Keratinocyte (primary cell): ENCODE data around the gene KLF11. TPM values are rescaled to one million over a fixed set of nuclear protein-coding genes. Genes with fewer than 3 reads are reported as not detected.
A peak's percentile ranks its signal among the peaks of the same experiment; 100 is the strongest.

Experiments
- DNase-seq: peaks from one replicate; pipeline ENCODE4 v3.0.0-alpha.2; 2011; ENCODE audit warnings: low read depth, missing footprints, low spot score
- FAIRE-seq: peaks from 2 replicates; lab custom pipeline; 2011; peaks lifted over from hg19 to GRCh38; lab: Jason Lieb, UNC
- H2AFZ ChIP-seq: 2 replicates; pipeline ENCODE4 v1.6.0; 2012; ENCODE audit warnings: low read length, control low read depth, inconsistent platforms; ENCODE audit not compliant: control insufficient read depth
- H3K27ac ChIP-seq: 2 replicates; pipeline ENCODE4 v1.5.1; 2011; ENCODE audit warnings: low read length; ENCODE audit not compliant: control insufficient read depth, insufficient read depth
- H3K27me3 ChIP-seq: 3 replicates; pipeline ENCODE4 v1.6.0; 2011; ENCODE audit warnings: low read length; ENCODE audit not compliant: control insufficient read depth, insufficient read depth; ENCODE audit errors: extremely low read depth
- H3K36me3 ChIP-seq, 2 experiments: 2 replicates in 1 of 2; 3 replicates in 1 of 2; pipeline ENCODE4 v1.5.1; 2011; ENCODE audit warnings: low read length in 2 of 2, mild to moderate bottlenecking in 1 of 2; ENCODE audit not compliant: control insufficient read depth in 2 of 2, insufficient read depth in 2 of 2; ENCODE audit errors: extremely low read depth in 1 of 2
- H3K4me1 ChIP-seq: 3 replicates; pipeline ENCODE4 v1.5.1; 2011; ENCODE audit warnings: low read length; ENCODE audit not compliant: control insufficient read depth, insufficient read depth; ENCODE audit errors: extremely low read depth
- H3K4me2 ChIP-seq: 3 replicates; pipeline ENCODE4 v1.6.0; 2011; ENCODE audit warnings: low read depth, low read length; ENCODE audit not compliant: control insufficient read depth, insufficient read depth; ENCODE audit errors: extremely low read depth
- H3K4me3 ChIP-seq, 3 experiments: fragments of 200-600 bp in 1 of 3; sonication (generic) in 1 of 3; 2 replicates in 2 of 3; 3 replicates in 1 of 3; pipeline ENCODE4 v1.5.1; 2011 to 2016; ENCODE audit warnings: low read length in 3 of 3, mild to moderate bottlenecking in 3 of 3, control low read depth in 2 of 3, inconsistent platforms in 1 of 3, low read depth in 1 of 3, mixed read lengths in 1 of 3, mixed run types in 1 of 3, moderate library complexity in 1 of 3; ENCODE audit not compliant: control insufficient read depth in 2 of 3, insufficient read depth in 2 of 3; ENCODE audit errors: extremely low read depth in 1 of 3
- H3K79me2 ChIP-seq: 2 replicates; pipeline ENCODE4 v1.6.0; 2012; ENCODE audit warnings: low read length; ENCODE audit not compliant: control insufficient read depth, insufficient read depth
- H3K9ac ChIP-seq: 3 replicates; pipeline ENCODE4 v1.6.0; 2011; ENCODE audit warnings: low read length; ENCODE audit not compliant: control insufficient read depth, insufficient read depth; ENCODE audit errors: extremely low read depth
- H3K9me1 ChIP-seq: 3 replicates; pipeline ENCODE4 v1.6.0; 2011; ENCODE audit warnings: low read length; ENCODE audit not compliant: control insufficient read depth, insufficient read depth; ENCODE audit errors: extremely low read depth
- H3K9me3 ChIP-seq: 2 replicates; pipeline ENCODE4 v1.5.1; 2012; ENCODE audit warnings: low read depth, low read length; ENCODE audit not compliant: control insufficient read depth
- H4K20me1 ChIP-seq: 3 replicates; pipeline ENCODE4 v1.6.0; 2011; ENCODE audit warnings: low read length; ENCODE audit not compliant: control insufficient read depth, insufficient read depth; ENCODE audit errors: extremely low read depth
- EZH2 ChIP-seq: IDR thresholded peaks from one replicate; pipeline ENCODE4 v1.6.1; 2012; ENCODE audit warnings: inconsistent platforms, mild to moderate bottlenecking, low read length, moderate library complexity
- dilution Hi-C: fragments of 300-500 bp; cut with MboI; formaldehyde crosslinking; loops from one replicate; pipeline ENCODE4 v1.7.0; 2020; ENCODE audit warnings: low sequenced_read_pairs; ENCODE audit not compliant: extremely low pct_ligation_motif_present
- polyA plus RNA-seq, 5 experiments: library from polyadenylated mRNA; depleted of rRNA in 3 of 5; stranded (reverse) in 3 of 5; stranded (forward) in 1 of 5; unstranded in 1 of 5; fragments of >200 nt; gene quantifications; 1 replicate in 1 of 5; 2 replicates in 3 of 5; 3 replicates in 1 of 5; pipeline versions ENCODE4 v1.2.1 to v1.2.3, GENCODE V29; 2011 to 2012; ENCODE audit warnings: missing spikeins in 2 of 5, low read depth in 1 of 5, low replicate concordance in 1 of 5
- TF ChIP-seq, protein P1 (sequence below), 3 experiments: IDR thresholded peaks in 1 of 3; conservative IDR thresholded peaks in 1 of 3; optimal IDR thresholded peaks in 1 of 3; 2 replicates in 2 of 3; 3 replicates in 1 of 3; pipeline versions ENCODE3 to v1.5.1; 2011; ENCODE audit warnings: low read length in 3 of 3, mild to moderate bottlenecking in 3 of 3, moderate library complexity in 2 of 3, control low read depth in 1 of 3, inconsistent platforms in 1 of 3; ENCODE audit not compliant: insufficient read depth in 2 of 3; ENCODE audit errors: extremely low read depth in 1 of 3

KLF11 gene
- polyA plus RNA-seq, 1 donor (not counting 4 experiments of a cell fraction or from before 2014, with no cell fraction given) = 7.0 TPM

GRCh38 chr2:10094271-10094814 is 51.0 kb downstream of the KLF11 start:
- FAIRE-seq (no peak), DNase-seq (no peak)
- no peak overlapping the region for H3K4me2 ChIP-seq
- peaks cover 26% of the 10 kb centered on the region for H3K4me1 ChIP-seq
- no peaks in the 10 kb centered on the region for H3K9me1 ChIP-seq
- H2AFZ ChIP-seq = no peak overlapping the region
- H3K9ac ChIP-seq = no peak overlapping the region
- no peak overlapping the region for H3K27ac ChIP-seq
- TF ChIP-seq EZH2 = no peak
- TF ChIP-seq, protein P1, sequence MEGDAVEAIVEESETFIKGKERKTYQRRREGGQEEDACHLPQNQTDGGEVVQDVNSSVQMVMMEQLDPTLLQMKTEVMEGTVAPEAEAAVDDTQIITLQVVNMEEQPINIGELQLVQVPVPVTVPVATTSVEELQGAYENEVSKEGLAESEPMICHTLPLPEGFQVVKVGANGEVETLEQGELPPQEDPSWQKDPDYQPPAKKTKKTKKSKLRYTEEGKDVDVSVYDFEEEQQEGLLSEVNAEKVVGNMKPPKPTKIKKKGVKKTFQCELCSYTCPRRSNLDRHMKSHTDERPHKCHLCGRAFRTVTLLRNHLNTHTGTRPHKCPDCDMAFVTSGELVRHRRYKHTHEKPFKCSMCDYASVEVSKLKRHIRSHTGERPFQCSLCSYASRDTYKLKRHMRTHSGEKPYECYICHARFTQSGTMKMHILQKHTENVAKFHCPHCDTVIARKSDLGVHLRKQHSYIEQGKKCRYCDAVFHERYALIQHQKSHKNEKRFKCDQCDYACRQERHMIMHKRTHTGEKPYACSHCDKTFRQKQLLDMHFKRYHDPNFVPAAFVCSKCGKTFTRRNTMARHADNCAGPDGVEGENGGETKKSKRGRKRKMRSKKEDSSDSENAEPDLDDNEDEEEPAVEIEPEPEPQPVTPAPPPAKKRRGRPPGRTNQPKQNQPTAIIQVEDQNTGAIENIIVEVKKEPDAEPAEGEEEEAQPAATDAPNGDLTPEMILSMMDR (optimal IDR thresholded peaks at IDR 0.05 in 1 of 3, IDR thresholded peaks at IDR 0.05 in 1 of 3, conservative IDR thresholded peaks at IDR 0.05 in 1 of 3; ENCODE audit: extremely low read depth in 1 of 3, insufficient read depth in 2 of 3, low read length in 3 of 3) = no peak
- dilution Hi-C loops = no loop called here
- H3K27me3 ChIP-seq = peaks cover 9% of the 10 kb centered on the region
- H4K20me1 ChIP-seq = no peaks in the 10 kb centered on the region
- no peaks in the 10 kb centered on the region for H3K79me2 ChIP-seq
- no peaks in the 10 kb centered on the region for H3K9me3 ChIP-seq
- H3K36me3 ChIP-seq = no peaks in the 10 kb centered on the region
- H3K4me3 ChIP-seq = no peak overlapping the region

DNA sequence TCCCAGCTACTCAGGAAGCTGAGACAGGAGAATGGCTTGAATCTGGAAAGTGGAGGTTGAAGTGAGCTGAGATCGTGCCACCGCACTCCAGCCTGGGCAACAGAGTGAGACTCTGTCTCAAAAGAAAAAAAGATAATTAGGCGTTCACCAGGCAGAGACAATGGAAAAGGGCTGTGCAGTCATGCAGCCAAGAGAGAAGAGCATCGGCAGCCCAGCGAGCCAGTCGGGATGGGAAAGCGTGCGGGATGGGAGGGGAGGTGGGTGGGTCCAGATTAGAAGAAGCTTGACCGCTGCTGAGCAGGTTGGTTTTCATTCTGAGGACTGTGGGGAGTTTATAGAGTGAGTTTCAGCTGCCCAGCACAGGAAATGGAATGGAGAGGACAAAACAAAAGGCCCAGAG is 51.8 kb downstream of the KLF11 start:
- no peak for FAIRE-seq
- H3K27me3 ChIP-seq = peaks cover 9% of the 10 kb centered on the region

More for the DNA sequence above, 51.8 kb downstream of the KLF11 start:
- Histone ChIP-seq H2AFZ (peak overlapping the region; percentile 20), H4K20me1 (no peaks in the 10 kb centered on the region), H3K4me3 (no peak overlapping the region), H3K4me1 (peaks cover 26% of the 10 kb centered on the region), H3K9me1 (no peaks in the 10 kb centered on the region), H3K4me2 (peak overlapping the region; percentile 16), H3K79me2 (no peaks in the 10 kb centered on the region), H3K27ac (no peak overlapping the region), H3K9me3 (no peaks in the 10 kb centered on the region), H3K9ac (no peak overlapping the region), H3K36me3 (no peaks in the 10 kb centered on the region)
- no peak for DNase-seq
- dilution Hi-C loops = no loop called here
- no peak for TF ChIP-seq EZH2
- TF ChIP-seq, protein P1 (optimal IDR thresholded peaks at IDR 0.05 in 1 of 3, IDR thresholded peaks at IDR 0.05 in 1 of 3, conservative IDR thresholded peaks at IDR 0.05 in 1 of 3; ENCODE audit: extremely low read depth in 1 of 3, insufficient read depth in 2 of 3, low read length in 3 of 3) = no peak
